Measurements from ENCODE around the gene GPS1. TPM values are rescaled to one million over a fixed set of nuclear protein-coding genes. Genes with fewer than 3 reads are reported as not detected.

Gene GPS1
- polyA plus RNA-seq, 1 of the 3 experiments (the other 2 are of a cell fraction) = 264 TPM

DNA sequence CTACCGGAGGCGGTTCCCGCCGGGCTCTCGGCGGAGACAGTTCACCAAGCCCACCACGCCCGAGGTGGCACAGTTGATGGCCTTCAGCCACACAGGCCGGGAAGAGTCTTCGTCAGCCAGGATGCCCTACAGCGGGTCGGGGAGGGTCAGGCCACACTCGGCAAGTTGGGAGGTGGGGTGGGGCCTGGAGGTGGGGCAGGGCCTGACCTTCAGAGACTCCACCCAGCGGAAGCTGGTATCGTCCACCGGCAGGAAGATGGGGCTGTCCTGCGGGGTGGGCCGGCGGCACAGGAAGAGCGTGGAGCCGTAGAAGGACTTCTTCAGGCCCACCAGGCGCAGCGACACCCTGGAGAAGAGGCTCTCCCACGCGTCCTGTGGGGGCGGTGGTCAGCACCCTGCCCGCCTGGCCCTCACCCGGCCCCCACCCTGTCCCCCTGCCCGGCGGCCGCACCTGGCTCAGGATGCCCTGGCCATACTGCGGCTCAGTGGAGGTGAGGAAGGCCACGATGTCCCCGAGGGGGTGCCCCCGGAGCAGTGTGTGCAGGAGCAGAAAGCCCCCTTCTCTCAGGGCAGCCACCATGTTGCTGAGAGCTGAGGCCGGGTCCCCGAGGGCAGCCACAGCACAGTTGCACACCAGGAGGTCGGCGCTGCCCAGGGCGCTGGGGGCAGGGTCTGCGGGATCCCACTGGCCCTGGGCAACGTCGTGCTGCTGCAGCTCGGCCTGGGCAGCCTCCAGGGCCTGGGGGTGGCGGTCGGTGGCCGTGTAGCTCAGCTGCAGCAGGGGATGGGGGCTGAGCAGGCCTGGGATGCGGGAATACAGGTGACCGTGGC lies 33.5 kb downstream of the GPS1 start:
- no peak overlapping the region for H3K9ac ChIP-seq
- TF ChIP-seq GATA2 (CRISPR knock-in tag; IDR thresholded peaks at IDR 0.05) = no peak
- TF ChIP-seq, protein P1, sequence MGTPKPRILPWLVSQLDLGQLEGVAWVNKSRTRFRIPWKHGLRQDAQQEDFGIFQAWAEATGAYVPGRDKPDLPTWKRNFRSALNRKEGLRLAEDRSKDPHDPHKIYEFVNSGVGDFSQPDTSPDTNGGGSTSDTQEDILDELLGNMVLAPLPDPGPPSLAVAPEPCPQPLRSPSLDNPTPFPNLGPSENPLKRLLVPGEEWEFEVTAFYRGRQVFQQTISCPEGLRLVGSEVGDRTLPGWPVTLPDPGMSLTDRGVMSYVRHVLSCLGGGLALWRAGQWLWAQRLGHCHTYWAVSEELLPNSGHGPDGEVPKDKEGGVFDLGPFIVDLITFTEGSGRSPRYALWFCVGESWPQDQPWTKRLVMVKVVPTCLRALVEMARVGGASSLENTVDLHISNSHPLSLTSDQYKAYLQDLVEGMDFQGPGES (IDR thresholded peaks at IDR 0.05; ENCODE audit: low read depth, low read length) = no peak
- TF ChIP-seq YY1 (IDR thresholded peaks at IDR 0.05; ENCODE audit: low read depth) = no peak
- no peak for TF ChIP-seq EZH2phosphoT487 (IDR thresholded peaks at IDR 0.05; ENCODE audit: borderline replicate concordance, low read depth)
- TF ChIP-seq USF1 (IDR thresholded peaks at IDR 0.05; ENCODE audit: borderline replicate concordance, low read depth) = no peak
- TF ChIP-seq TEAD4 (IDR thresholded peaks at IDR 0.05; ENCODE audit: borderline replicate concordance, insufficient read depth) = no peak
- TF ChIP-seq CTCF (IDR thresholded peaks at IDR 0.05) = no peak
- H3K4me1 ChIP-seq (ENCODE audit: control insufficient read depth in 1 of 2, insufficient read depth in 2 of 2, low read depth in 1 of 2, low read length in 1 of 2) = no peaks in the 10 kb centered on the region
- H3K27me3 ChIP-seq (ENCODE audit: insufficient read depth) = no peaks in the 10 kb centered on the region
- H3K9me3 ChIP-seq = no peaks in the 10 kb centered on the region
- DNase-seq = no peak
- H3K4me3 ChIP-seq (ENCODE audit: low read depth in 2 of 2, low read length in 1 of 2) = no peak overlapping the region
- CTCF ChIA-PET = interaction anchor here (0.7 to 2.2 kb wide), 2 partner anchors 13 to 55 kb away, joined by 4 to 8 read pairs; partner anchors contain the start of gene FASN
- no peaks in the 10 kb centered on the region for H3K9me2 ChIP-seq
- H4K20me1 ChIP-seq (ENCODE audit: insufficient read depth) = no peaks in the 10 kb centered on the region
- POLR2A ChIA-PET = interaction anchor here (1.2 kb wide), 1 partner anchor 10 kb away, joined by 3 read pairs; no protein-coding TSS in a partner anchor
- H3K79me2 ChIP-seq (ENCODE audit: insufficient read depth) = no peaks in the 10 kb centered on the region
- H3K4me2 ChIP-seq = no peak overlapping the region
- H2AFZ ChIP-seq (ENCODE audit: low read depth) = no peak overlapping the region
- peaks cover 24 to 98% of the 10 kb centered on the region in 2 experiments for H3K36me3 ChIP-seq (replicated peaks in 1 of 2; ENCODE audit: control insufficient read depth in 1 of 2, insufficient read depth in 2 of 2, low read length in 1 of 2)
- no peaks in the 10 kb centered on the region for H3F3A ChIP-seq (replicated peaks; ENCODE audit: insufficient read depth)
- H3K27ac ChIP-seq (ENCODE audit: low read depth in 2 of 2, low read length in 1 of 2) = no peak overlapping the region
- 92% methylated on average over 38 of the region's 49 CpGs for WGBS (ENCODE audit: low lambda C conversion rate)

DNA sequence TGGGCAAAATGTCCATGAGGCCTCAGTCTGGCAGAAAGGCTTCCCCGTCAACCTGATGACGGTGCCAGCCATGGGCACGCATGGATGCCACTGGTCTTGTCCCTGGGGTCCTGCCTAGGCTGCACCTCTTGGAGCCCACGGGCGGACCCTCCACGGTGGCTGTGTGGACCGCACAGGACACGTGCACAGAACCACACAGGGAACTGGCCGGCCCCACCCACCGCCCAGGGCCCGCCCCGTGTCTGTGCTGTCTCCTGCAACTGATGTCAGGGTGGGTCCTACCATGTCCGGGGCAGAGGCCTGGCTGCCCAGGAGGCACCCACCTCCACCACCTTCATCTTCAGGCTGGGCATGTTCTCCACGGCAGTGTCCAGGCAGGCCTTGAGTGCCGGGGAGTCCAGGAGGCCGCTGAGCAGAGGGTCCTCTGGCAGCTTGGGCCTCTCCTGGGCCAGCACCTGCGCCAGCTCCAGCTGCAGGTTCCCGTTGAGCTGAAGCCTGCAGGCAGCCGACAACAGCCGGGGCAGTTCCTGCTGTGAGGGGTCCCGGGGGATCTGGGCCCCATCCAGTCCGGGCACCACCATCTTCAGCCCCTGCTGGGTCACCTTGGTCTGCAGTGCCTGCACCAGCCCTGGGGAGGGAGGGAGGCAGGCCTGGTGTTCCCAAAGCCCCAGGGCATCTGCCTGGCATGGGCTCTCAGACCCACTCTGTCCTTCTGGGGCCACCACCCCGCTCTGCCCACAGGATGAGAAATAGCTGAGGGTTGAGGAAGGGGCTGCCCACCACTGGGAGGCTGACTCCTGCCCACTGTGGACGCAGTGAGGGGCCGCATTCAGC lies 34.5 kb downstream of the GPS1 start:
- Histone ChIP-seq H3F3A (replicated peaks; ENCODE audit: insufficient read depth) (no peaks in the 10 kb centered on the region), H3K27ac (ENCODE audit: low read depth in 2 of 2, low read length in 1 of 2) (no peak overlapping the region), H2AFZ (ENCODE audit: low read depth) (no peak overlapping the region), H3K9me2 (no peaks in the 10 kb centered on the region), H3K36me3 (replicated peaks in 1 of 2; ENCODE audit: control insufficient read depth in 1 of 2, insufficient read depth in 2 of 2, low read length in 1 of 2) (peaks cover 21 to 98% of the 10 kb centered on the region in 2 experiments), H3K9ac (no peak overlapping the region), H3K79me2 (ENCODE audit: insufficient read depth) (no peaks in the 10 kb centered on the region), H3K4me3 (ENCODE audit: low read depth in 2 of 2, low read length in 1 of 2) (no peak overlapping the region), H3K4me1 (ENCODE audit: control insufficient read depth in 1 of 2, insufficient read depth in 2 of 2, low read depth in 1 of 2, low read length in 1 of 2) (no peaks in the 10 kb centered on the region), H3K4me2 (no peak overlapping the region), H3K27me3 (ENCODE audit: insufficient read depth) (no peaks in the 10 kb centered on the region), H3K9me3 (no peaks in the 10 kb centered on the region), H4K20me1 (ENCODE audit: insufficient read depth) (no peaks in the 10 kb centered on the region)
- ChIA-PET CTCF (interaction anchor here (0.7 to 2.3 kb wide), 2 partner anchors 12 to 55 kb away, joined by 4 to 9 read pairs; partner anchors contain the start of genes FASN and RAC3), POLR2A (interaction anchor here (0.7 to 1.2 kb wide), 4 partner anchors 9 to 30 kb away, joined by 3 to 5 read pairs (median 3); no protein-coding TSS in a partner anchor)
- WGBS (ENCODE audit: low lambda C conversion rate) = 94% methylated on average over 17 of the region's 25 CpGs
- no peak for DNase-seq
- TF ChIP-seq, protein P2, sequence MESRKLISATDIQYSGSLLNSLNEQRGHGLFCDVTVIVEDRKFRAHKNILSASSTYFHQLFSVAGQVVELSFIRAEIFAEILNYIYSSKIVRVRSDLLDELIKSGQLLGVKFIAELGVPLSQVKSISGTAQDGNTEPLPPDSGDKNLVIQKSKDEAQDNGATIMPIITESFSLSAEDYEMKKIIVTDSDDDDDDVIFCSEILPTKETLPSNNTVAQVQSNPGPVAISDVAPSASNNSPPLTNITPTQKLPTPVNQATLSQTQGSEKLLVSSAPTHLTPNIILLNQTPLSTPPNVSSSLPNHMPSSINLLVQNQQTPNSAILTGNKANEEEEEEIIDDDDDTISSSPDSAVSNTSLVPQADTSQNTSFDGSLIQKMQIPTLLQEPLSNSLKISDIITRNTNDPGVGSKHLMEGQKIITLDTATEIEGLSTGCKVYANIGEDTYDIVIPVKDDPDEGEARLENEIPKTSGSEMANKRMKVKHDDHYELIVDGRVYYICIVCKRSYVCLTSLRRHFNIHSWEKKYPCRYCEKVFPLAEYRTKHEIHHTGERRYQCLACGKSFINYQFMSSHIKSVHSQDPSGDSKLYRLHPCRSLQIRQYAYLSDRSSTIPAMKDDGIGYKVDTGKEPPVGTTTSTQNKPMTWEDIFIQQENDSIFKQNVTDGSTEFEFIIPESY (IDR thresholded peaks at IDR 0.05; ENCODE audit: borderline replicate concordance, low read depth) = no peak
- no peak for TF ChIP-seq FOSL2 (IDR thresholded peaks at IDR 0.05; ENCODE audit: borderline replicate concordance, low read depth)
- TF ChIP-seq EZH2phosphoT487 (IDR thresholded peaks at IDR 0.05; ENCODE audit: borderline replicate concordance, low read depth) = no peak
- TF ChIP-seq POLR2AphosphoS5 (IDR thresholded peaks at IDR 0.05; ENCODE audit: low read depth, low read length) = no peak
- TF ChIP-seq, protein P1 (IDR thresholded peaks at IDR 0.05; ENCODE audit: low read depth, low read length) = no peak
- TF ChIP-seq CTCF (IDR thresholded peaks at IDR 0.05) = no peak

Data from SK-N-SH (cell line).